Aorta (tissue), 5 donors: ENCODE measurements around the gene CEP72. TPM values are rescaled to one million over a fixed set of nuclear protein-coding genes. Genes with fewer than 3 reads are reported as not detected.
"Not testable (repeated sequence)": the region's sequence is repeated elsewhere in the genome, so short reads cannot be mapped to it uniquely, and the experiment has no call there.

Experiments used
- ATAC-seq: fragments of 200-7000 bp; cut with Tn5 transposase; one replicate; pipeline ENCODE4 v1.9.1; 2022; ENCODE audit warnings: moderate library complexity; ENCODE audit not compliant: low FRiP score
- DNase-seq, 2 donors: peaks; one replicate each; pipeline ENCODE4 v3.0.0-alpha.2; 2020
- H3K27ac ChIP-seq, 2 donors: one replicate each; pipeline ENCODE4 v1.5.1; 2013; ENCODE audit warnings: low read length in 2 of 2, mild to moderate bottlenecking in 2 of 2, moderate library complexity in 2 of 2, control low read depth in 1 of 2, inconsistent platforms in 1 of 2, low read depth in 1 of 2
- H3K27me3 ChIP-seq, 2 donors: one replicate each; pipeline ENCODE4 v1.6.1; 2013; ENCODE audit warnings: control low read depth in 1 of 2, low read length in 1 of 2, mild to moderate bottlenecking in 1 of 2, moderate library complexity in 1 of 2; ENCODE audit not compliant: insufficient read depth in 2 of 2, control insufficient read depth in 1 of 2
- H3K36me3 ChIP-seq, 2 donors: one replicate each; pipeline ENCODE4 v1.6.1; 2013; ENCODE audit warnings: control low read depth in 1 of 2, low read length in 1 of 2, mild to moderate bottlenecking in 1 of 2; ENCODE audit not compliant: insufficient read depth in 2 of 2, control insufficient read depth in 1 of 2
- H3K4me1 ChIP-seq, 2 donors: one replicate each; pipeline ENCODE4 v1.6.1; 2013; ENCODE audit warnings: low read length in 2 of 2, control low read depth in 1 of 2, mild to moderate bottlenecking in 1 of 2, moderate library complexity in 1 of 2; ENCODE audit not compliant: insufficient read depth in 2 of 2, control insufficient read depth in 1 of 2
- H3K4me3 ChIP-seq, 2 donors: one replicate each; pipeline ENCODE4 v1.5.1; 2013; ENCODE audit warnings: low read length in 2 of 2, control low read depth in 1 of 2, mild to moderate bottlenecking in 1 of 2
- H3K9me3 ChIP-seq: one replicate; pipeline ENCODE4 v1.6.1; 2013; ENCODE audit warnings: mild to moderate bottlenecking, low read length; ENCODE audit not compliant: control insufficient read depth
- WGBS, 2 donors: extraction: QIAGEN DNeasy Blood & Tissue Kit; methylation state at CpG; one replicate each; pipeline ENCODE4 v1.1.7; 2013; 5-methylcytosine and 5-hydroxymethylcytosine counted together
- intact Hi-C, 2 donors: fragments of 100-400 bp; cut with DNase I; formaldehyde crosslinking; loops; one replicate each; pipeline versions ENCODE4 v1.14.2 to v1.15.0; 2022
- polyA plus RNA-seq, 2 donors: library from polyadenylated mRNA; stranded (reverse); fragments of 200-250 nt; gene quantifications; one replicate each; pipeline ENCODE4 v1.2.3, GENCODE V29; 2013
- total RNA-seq, 2 donors: library from RNA; stranded (reverse); fragmentation: NEBNext Ultra II Directional; extraction: Animal tissue kit (Norgen Biotek cat#: 25700); gene quantifications; one replicate each; pipeline ENCODE4 v1.2.1, GENCODE V29; 2021
- donor health status: healthy with polysubstance abuse.
- donor health status: Bipolar disorder and iron deficiency.
- donor health status: DM: no; HTN: no; CAD: no.
- donor health status: DM: no; HTN: no; CAD: no.
- donor health status: DM: yes; HTN: yes; CAD: no.

The CEP72 gene
- total and polyA plus RNA-seq, 4 donors, result 0.82 to 6.5 (median 2.2) TPM; not detected in 1

DNA sequence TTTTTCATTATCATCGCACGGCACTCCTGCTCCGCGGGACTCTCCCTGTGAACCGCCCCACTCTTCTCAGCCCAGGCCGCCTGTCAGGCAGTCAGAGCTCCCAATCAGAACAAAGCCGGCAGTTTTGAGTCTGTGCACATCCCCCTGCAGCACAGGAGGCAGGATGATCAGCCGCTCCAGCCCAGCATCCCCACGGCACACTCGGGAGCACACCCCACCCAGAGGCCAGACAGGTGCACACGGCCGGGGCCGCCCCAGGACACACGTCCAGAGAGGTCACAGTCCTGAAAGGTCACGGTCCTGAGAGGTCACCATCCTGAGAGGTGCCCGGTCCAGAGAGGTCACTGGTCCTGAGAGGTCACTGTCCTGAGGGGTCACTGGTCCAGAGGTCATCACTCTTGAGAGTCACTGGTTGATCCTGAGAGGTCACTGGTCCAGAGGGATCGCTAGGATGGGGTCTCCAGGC is 72.6 kb downstream of the CEP72 start:
- intact Hi-C loops, result loop anchor here (5.0 kb wide), 1 partner anchor 93 kb away; no protein-coding TSS in a partner anchor
- WGBS, 2 donors, result 86 to 92% methylated on average over 17 of the region's 17 CpGs
- H3K4me3 ChIP-seq, result no peak overlapping the region
- no peak for ATAC-seq
- H3K9me3 ChIP-seq, result no peaks in the 10 kb centered on the region
- no peaks in the 10 kb centered on the region for H3K27me3 ChIP-seq
- no peaks in the 10 kb centered on the region for H3K4me1 ChIP-seq
- no peaks in the 10 kb centered on the region for H3K36me3 ChIP-seq
- no peak overlapping the region for H3K27ac ChIP-seq
- peak; percentile 41 to 46 for DNase-seq

DNA sequence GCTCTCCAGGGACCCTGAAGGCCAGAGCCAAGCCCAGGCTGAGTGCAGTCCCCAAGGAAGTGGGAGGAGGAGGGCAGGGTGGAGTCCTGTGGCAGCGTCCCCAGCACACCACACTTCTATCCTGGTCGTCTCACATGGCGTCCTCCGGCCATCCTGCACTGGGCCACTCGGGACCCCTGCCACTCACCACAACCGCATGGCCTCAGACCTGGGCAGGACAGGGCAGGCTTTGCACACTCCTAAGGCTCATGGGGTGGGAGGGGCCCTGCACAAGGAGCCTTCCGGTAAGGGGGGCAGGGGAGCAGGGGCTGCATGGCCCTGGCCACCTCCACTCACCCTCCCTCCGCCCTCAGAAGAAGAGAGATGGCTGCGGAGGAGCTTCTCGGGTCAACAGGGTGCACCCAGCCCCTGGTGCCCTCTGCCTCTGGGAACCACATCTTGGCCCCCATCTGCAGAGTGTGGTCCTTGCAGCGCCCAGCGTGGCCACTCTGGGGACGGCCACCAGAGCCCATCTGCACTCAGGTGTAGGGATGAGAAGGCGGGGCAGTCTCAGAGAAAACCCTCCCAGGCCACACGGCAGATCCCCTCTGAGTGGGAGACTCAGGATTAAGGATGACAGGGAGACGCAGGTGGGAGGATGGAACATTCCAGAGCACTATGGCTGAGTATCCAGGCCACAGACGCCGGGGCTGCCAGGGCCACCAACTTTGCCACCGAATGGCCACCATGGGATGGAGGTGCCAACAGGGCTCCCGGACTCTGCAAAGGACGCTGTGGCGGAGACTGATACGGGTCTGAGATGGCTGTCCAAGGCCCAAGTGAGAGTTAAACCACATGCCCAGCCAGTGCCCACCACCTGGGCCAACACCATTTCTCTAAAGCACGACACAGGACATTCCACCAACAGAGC is 73.4 kb downstream of the CEP72 start:
- 88 to 94% methylated on average over 24 of the region's 24 CpGs for WGBS, 2 donors
- ATAC-seq (no peak), DNase-seq (peak; percentile 35 to 62)
- intact Hi-C loops, result loop anchor here in 1 of 2 donors (5.0 kb wide), 1 partner anchor 92 kb away; no protein-coding TSS in a partner anchor
- H3K36me3 ChIP-seq, result no peaks in the 10 kb centered on the region
- no peaks in the 10 kb centered on the region for H3K9me3 ChIP-seq
- no peaks in the 10 kb centered on the region for H3K4me1 ChIP-seq
- H3K27me3 ChIP-seq, result no peaks in the 10 kb centered on the region
- H3K4me3 ChIP-seq, result no peak overlapping the region
- no peak overlapping the region for H3K27ac ChIP-seq

DNA sequence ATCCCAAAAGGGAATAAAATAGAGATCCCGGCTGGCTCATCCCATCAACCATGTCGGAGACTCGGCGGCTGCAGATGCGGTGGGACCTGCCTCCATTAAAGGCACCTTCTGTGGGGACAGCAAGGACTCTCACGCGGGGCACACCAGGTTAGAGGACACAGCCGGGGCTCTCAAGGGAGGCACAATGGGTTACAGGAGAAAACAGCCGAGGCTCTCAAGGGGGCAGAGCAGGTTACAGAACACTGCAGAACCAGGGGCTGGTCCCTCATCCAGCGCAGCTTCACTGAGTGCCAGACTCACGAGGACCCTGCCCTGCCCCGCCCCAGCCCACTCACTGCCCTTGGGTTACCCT is 74.0 kb downstream of the CEP72 start:
- H3K9me3 ChIP-seq, H3K4me1 ChIP-seq, H3K36me3 ChIP-seq, H3K27me3 ChIP-seq, H3K4me3 ChIP-seq, H3K27ac ChIP-seq, ATAC-seq: not testable (repeated sequence)
- 95 to 97% methylated on average over 11 to 12 of the region's 12 CpGs for WGBS, 2 donors
- peak in 1 of 2 donors; percentile 72 for DNase-seq
- intact Hi-C loops, result loop anchor here in 1 of 2 donors (5.0 kb wide), 1 partner anchor 91 kb away; no protein-coding TSS in a partner anchor

DNA sequence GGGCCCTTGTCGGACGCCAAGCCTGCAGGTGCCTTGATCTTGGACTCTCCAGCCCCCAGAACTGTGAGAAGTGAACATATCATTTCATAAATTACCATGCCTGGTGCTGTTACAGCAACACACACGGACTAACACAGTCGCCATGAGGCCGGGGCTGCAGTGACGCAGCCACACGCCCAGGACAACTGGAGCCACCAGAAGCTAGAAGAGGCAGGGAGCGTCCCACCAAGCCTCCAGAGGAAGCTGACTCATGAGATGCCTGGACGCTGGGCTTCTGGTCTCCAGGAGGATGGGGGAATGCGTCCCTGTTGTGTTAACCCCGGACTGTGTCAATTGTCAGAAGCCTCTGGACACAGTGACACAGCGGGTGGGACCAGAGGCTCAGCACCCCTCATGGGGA is 74.8 kb downstream of the CEP72 start:
- DNase-seq, result peak in 1 of 2 donors; percentile 71

DNA sequence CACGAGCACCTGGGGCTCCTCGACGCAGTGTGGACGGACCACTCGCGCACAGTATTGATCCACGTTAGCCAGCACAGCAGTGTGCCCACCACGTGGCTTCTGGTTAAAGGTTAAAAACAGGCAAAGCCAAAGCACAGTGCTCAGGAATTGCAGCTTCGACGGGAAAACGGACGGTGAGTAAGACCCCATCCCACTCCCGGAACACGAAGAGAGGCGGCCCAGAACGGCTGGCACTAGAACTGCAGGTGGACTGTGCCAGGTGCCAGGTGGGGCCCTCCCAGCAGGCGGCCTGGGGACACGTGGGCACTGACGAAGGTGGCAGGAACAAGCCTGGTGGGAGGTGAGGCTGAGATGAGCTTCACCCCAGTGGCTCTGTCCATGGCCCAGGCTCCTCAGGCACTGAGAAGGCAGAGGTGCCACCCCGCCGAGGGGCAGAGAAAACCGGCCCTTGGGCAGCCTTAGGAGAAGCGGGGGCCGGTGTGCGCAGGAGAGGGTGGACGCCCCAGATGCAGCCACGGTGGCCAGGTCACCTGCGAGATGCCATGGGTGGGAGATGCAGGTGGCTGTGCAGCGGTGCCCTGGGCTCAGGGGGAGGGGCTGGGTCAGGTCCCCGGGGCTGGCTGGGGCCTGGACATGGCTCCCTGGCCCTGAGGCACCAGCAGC is 76.3 kb downstream of the CEP72 start:
- 86 to 87% methylated on average over 16 to 20 of the region's 30 CpGs for WGBS, 2 donors
- H3K4me1 ChIP-seq, H3K4me3 ChIP-seq, H3K9me3 ChIP-seq, ATAC-seq, H3K27ac ChIP-seq, H3K27me3 ChIP-seq, H3K36me3 ChIP-seq: not testable (repeated sequence)
- DNase-seq, result peak in 1 of 2 donors; percentile 80
- intact Hi-C loops, result loop anchor here in 1 of 2 donors (5.0 kb wide), 1 partner anchor 89 kb away; no protein-coding TSS in a partner anchor

More for the DNA sequence above, 74.8 kb downstream of the CEP72 start:
- not testable (repeated sequence) for H3K9me3 ChIP-seq, H3K27ac ChIP-seq, ATAC-seq, H3K36me3 ChIP-seq, H3K4me1 ChIP-seq, H3K4me3 ChIP-seq, H3K27me3 ChIP-seq
- WGBS, 2 donors, result 89 to 100% methylated on average over 2 to 12 of the region's 12 CpGs
- intact Hi-C loops, result loop anchor here in 1 of 2 donors (5.0 kb wide), 1 partner anchor 90 kb away; no protein-coding TSS in a partner anchor

DNA sequence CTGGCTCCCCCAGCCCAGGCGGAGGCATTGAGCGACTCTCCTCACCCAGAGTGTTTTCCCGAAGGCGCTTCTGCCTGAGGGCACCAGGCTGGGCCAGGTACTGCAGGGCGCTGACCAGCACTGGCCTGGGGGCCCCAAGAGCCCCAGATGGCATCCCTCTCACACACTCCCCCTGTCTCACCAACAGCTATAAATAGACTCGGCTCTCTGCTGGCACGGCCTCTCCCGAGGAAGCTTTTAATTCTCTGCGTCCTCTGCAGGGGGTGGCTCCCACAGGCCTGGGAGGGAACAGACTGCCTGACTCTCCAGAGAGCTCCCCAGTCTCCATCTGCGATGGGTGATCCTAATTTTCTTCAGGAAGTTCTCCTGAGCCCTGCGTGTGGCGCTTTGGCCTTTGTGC is 78.2 kb downstream of the CEP72 start:
- DNase-seq, H3K9me3 ChIP-seq, intact Hi-C loops, H3K27ac ChIP-seq, ATAC-seq, H3K36me3 ChIP-seq, H3K4me3 ChIP-seq, H3K27me3 ChIP-seq, H3K4me1 ChIP-seq: not testable (repeated sequence)
- no CpG with 5 or more reads among the region's 12 CpGs for WGBS, 2 donors

DNA sequence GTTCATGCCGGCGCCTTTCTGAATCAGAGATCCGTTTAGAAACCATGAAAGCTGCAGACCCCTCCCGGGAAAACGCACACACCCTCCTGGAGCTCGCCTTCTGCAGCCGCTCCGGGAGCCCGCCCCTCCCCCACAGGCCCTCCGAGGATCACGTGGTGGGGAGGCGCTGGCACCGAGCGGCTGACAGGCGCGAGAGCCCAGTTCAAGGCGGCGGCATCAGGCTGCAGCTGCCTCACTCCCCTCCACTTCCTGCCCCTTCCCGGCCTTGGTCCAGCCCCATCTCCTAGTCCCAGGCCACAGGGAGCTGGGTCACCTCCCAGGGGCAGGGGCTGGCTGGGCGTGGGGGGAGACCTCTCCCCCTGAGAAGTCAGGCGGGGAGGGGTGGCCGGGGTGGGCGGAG is 78.9 kb downstream of the CEP72 start:
- H3K4me1 ChIP-seq, H3K4me3 ChIP-seq, H3K9me3 ChIP-seq, intact Hi-C loops, H3K27me3 ChIP-seq, DNase-seq, H3K27ac ChIP-seq, H3K36me3 ChIP-seq: not testable (repeated sequence)
- no CpG with 5 or more reads among the region's 23 CpGs for WGBS, 2 donors
- ATAC-seq, result peak; percentile 63

DNA sequence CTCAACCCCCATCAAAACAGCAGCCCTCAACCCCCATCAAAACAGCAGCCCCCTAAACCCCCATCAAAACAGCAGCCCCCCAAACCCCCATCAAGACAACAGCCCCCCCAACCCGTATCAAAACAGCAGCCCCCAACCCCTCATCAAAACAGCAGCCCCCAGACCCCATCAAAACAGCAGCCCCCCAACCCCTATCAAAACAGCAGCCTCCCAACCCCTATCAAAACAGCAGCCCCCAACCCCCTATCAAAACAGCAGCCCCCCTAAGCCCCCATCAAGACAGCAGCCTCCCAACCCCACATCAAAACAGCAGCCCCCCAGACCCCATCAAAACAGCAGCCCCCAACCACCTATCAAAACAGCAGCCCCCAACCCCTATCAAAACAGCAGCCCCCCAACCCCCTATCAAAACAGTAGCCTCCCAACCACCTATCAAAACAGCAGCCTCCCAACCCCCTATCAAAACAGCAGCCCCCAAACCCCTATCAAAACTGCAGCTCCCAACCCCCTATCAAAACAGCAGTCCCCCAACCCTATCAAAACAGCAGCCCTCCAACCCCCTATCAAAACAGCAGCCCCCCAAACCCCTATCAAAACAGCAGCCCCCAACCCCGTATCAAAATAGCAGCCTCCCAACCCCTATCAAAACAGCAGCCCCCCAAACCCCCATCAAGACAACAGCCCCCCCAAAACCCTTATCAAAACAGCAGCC is 79.8 kb downstream of the CEP72 start:
- H3K4me1 ChIP-seq, result no peaks in the 10 kb centered on the region
- H3K36me3 ChIP-seq, result no peaks in the 10 kb centered on the region
- no peak overlapping the region for H3K27ac ChIP-seq
- intact Hi-C loops, result no loop called here
- H3K27me3 ChIP-seq, result no peaks in the 10 kb centered on the region
- DNase-seq (no peak), ATAC-seq (no peak)
- peak overlapping the region; percentile 21 to 47 for H3K4me3 ChIP-seq
- 17 to 20% methylated on average over 2 of the region's 2 CpGs for WGBS, 2 donors
- no peaks in the 10 kb centered on the region for H3K9me3 ChIP-seq
